COLO829 (cell line): Measurements from ENCODE around the gene TMEM151A.
"Not testable (repeated sequence)": the region's sequence is repeated elsewhere in the genome, so short reads cannot be mapped to it uniquely, and the experiment has no call there.

Experiments used
- DNase-seq: peaks from one replicate; pipeline ENCODE4 v3.0.0; 2012; ENCODE audit warnings: low spot score

Gene TMEM151A

DNA sequence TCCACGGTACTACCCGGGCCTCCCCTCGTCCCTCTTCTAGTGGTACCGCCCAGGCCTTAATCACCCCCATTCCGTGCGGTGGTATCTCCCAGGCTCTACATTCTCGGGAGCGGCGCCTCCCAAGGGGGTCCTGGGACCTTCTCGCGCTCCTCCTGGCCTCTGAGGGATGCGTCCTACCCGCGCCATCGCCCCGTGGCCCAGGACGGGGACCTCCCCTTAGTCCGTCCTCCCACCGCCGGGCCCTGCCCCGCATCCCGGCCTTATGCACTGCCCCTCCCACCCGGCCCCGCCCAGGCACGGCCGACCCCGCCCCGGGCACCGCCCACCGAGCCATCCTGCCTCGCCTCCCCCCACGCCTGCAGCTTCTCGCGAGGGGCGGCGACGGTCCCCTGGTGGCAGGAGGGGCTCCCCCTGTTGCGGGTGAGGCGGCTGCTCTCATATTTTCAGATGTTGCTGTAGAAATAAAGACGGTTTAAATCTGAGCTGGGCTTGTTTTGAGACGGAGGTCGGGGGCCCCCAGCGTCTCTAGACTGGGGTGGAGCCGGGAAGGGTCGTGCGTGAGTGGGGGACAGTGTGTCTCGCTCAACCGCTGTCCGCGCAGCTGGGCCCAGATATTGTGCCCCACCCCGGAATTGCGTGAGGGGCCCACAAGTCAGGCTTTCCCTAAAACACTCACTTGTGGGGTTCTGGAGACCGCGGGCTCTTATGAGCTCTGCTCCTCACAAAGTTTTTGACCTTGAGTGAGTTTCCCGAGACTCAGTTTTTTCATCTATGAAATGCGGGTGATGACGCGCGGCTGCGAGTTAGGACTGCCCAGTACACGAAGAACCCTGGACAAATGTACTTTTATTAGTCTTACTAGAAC is 24.1 kb upstream of the TMEM151A start:
- peak; percentile 81 for DNase-seq

DNA sequence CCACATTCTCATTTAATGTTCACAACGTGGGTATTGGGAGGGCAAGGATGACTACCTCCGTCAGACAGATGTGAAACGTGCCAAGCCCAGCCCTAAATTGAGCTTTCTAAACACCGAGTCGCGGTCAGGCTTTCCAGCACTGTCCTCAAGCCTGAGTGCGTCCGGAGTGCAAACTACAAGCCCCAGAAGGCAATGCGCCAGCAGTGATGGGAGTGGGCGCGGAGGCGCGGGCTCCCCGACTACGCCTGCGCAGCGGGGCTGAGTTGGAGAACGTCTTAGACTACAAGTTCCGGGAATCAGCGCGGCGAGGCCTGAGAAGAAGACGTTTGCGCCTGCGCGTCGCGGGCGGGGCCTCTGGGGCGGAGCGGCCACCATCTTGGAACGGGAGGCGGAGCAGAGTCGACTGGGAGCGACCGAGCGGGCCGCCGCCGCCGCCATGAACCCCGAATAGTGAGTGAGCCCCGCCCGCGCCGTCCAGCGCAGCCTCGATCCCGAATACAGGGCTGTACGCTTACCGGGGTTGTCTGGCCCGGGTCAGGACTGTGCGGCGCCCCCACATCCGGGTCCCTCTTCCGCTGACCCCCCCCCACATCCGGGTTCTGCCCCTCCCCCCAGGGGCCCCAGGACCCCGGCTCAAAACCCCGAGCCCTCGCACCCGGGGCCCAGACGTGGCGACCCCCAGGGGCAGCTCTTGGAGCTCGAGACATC is 23.3 kb upstream of the TMEM151A start, which contains the start of gene RAB1B:
Gene RAB1B (plus strand): TSS at position 396 of the 708 bp plus-strand sequence. CDS start 41 bp downstream, at position 437.
- peak; percentile 99 for DNase-seq

DNA sequence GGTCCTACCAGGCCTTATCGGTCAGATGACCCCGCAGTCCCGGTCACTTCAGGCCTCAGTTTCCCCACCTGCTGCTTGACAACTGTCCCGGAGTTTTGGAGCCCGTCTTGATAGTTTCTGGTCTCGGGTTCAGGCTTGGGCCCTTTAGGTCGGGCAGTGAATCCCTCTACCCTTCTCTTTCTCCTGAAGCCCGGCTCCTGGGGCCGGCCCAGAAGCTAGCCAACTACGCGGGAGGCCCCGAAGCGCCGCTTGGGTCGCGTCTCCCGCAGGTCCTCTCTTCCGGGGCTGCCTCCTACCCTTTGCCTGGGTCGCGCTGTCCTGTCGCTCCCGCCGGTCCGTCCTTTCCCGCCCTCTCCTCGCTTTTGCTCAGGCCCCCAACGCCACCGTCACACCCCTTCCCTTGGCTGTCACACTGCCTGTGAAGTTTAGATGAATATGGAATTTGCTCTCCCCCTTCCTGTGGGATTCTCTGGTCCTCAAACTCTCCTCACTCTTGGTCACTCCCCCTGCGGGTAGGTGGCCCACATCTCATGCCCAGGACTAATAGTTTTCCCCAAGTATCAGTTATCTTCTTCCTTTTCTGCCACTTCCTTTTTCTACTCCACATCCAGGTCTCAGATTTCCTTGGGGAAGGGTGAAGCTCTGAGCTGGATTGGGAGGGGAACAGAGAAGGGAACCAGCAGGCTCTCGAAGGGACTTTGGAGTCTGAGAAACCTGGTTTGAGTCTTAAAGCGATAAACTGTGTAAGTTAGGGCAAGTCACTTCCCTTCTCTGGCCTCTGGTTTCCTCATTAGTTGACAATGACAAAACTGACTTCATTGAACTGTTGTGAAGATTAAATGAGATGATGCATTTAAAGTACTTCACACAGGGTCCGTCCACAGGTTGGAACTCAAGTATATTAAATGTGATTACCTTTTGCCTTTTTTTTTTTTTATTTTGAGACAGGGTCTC is 22.5 kb upstream of the TMEM151A start:
- no peak for DNase-seq

DNA sequence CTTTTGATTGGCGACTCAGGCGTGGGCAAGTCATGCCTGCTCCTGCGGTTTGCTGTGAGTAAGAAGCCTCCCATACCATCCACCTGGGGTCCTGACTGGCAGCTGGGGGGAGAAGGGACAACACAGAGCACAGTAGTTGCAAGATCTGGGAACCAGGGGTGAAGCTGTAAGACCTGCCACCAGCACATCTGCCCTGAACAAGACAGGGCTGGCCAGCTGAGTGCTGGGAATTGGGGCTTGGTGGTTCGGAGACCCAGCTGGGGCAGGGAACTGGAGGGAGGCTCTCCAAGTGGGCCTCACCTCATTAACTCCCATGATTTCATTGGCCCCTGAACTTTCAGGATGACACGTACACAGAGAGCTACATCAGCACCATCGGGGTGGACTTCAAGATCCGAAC is 19.9 kb upstream of the TMEM151A start:
- DNase-seq = no peak

DNA sequence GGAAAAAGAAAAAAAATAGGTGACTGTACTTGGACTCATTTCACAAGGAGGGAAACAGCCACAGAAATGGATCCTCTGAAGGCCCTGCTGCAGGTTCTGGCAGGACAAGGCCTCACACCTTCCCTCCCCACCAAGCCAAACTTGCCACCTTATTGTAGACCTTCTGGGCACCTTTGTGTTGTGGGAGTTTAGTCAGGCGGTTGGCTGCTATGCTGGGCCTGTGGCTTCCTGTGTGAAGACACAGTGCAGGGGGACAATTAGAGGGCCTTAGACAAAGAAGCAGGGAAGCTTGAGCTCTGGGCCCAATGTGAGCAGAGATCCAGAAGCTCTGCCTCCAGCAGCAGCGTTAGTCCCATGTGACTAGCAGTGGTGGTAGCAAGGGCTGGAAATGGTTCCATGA is 19.1 kb upstream of the TMEM151A start:
- no peak for DNase-seq

DNA sequence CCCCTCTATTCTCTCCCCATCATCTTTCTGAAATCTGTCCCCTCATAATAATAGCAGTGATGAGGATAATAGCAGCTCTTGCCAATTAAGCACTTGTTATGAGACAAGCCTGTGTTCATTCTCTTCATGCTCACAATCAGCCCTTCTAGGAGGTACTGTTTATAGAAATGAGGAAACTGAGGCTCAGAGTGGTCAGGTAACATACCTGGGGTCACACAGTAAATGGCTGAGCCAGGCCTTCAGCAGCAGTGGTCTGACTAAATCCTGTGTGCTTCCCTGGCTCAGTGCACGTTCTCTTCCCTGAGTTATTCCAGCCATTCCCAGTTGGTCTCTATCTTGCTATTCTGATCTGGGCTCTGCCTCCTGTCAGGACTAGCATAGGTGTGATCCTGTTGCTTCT is 17.5 kb upstream of the TMEM151A start:
- DNase-seq = no peak

DNA sequence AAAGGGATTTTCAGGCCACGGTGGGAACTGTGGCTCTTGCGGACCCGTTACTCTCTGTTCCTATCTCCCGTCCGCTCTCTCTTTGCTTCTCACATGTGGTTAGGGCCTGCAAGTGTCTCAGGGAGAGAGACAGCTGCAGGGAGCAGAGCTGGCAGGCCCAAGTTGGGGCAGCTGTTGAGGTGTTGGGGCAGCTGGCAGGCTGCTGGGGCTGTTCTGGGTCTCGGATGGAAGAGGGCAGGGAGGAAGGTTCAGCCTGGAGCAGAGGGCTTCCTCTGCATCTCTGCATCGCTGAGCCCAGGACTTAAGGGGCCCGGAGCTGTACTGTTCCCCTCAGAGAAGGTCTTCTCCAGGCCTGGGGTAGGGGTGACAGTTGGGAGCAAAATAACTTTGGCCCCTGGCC is 16.3 kb upstream of the TMEM151A start:
- DNase-seq = no peak

DNA sequence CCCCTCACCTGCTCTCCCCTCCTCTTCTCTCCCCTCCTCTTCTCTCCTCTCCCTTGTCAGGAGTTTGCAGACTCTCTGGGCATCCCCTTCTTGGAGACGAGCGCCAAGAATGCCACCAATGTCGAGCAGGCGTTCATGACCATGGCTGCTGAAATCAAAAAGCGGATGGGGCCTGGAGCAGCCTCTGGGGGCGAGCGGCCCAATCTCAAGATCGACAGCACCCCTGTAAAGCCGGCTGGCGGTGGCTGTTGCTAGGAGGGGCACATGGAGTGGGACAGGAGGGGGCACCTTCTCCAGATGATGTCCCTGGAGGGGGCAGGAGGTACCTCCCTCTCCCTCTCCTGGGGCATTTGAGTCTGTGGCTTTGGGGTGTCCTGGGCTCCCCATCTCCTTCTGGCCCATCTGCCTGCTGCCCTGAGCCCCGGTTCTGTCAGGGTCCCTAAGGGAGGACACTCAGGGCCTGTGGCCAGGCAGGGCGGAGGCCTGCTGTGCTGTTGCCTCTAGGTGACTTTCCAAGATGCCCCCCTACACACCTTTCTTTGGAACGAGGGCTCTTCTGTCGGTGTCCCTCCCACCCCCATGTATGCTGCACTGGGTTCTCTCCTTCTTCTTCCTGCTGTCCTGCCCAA is 15.6 kb upstream of the TMEM151A start:
- no peak for DNase-seq

DNA sequence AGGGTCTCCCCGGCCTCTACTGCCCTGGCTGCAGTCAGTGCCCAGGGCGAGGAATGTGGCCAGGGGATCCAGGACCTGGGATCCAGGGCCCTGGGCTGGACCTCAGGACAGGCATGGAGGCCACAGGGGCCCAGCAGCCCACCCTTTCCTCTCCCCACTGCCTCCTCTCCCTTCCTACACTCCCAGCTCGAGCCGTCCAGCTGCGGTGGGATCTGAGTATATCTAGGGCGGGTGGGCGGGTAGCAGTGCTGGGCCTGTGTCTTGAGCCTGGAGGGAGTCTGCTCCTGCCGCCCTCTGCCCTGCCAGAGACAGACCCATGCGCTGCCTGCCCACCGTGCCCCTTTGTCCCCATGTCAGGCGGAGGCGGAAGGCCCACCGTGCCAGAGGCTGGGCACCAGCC is 15.1 kb upstream of the TMEM151A start:
- not testable (repeated sequence) for DNase-seq

DNA sequence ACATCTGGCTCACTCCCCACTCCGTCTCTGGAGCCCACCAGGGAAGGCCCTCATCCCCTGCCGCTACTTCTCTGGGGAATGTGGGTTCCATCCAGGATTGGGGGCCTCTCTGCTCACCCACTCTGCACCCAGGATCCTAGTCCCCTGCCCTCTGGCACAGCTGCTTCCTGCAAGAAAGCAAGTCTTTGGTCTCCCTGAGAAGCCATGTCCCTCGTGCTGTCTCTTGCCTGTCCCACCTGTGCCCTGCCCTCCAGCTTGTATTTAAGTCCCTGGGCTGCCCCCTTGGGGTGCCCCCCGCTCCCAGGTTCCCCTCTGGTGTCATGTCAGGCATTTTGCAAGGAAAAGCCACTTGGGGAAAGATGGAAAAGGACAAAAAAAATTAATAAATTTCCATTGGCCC is 14.6 kb upstream of the TMEM151A start:
- DNase-seq = not testable (repeated sequence)

DNA sequence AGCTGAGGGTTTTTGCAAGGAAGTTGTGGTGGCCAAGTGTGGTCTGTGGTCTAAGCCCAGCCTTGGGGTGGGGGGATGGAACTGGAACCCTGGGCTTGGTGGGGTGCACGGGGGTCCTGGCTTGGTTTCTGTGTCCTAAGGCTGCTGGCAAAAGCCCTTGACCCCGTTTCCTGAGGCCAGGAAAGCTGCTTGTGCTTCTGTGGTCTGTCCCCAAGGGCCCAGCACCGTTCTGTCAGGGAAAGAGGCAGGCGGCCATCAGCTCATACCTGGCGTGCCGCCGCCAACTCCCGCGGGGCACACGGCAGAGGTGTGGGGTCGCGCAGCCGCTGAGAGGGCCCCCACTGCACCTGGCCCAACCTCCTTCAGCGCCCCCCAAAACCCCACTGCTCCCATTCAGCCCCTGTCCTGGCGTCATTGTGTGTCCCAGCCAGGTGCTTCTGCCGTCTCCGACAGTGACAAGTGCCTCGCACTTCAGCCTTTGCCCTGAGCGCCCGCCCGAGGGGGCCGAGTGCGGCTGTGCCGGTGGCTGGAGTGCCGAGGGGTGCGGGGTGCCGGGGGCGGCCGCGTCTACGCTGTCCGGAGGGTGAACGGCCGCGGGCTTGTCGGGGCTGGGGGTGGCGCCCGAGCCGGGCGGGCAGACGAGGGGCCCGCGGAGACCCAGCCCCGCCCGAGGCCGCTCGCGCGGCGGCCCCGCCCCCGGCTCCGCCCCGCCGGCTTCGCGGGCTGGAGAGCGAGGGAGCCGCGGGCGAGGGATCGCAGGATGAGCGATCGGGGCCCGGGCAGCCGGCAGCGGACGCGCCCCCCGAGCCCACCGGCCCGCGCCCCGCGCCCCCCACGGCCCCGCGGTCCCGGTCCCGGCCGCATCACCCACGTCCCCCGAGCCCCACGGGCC is 14.0 kb upstream of the TMEM151A start, which contains the start of gene CNIH2:
Gene CNIH2 (plus strand): TSS at position 705 of the 892 bp plus-strand sequence. CDS start 282 bp downstream, outside the sequence.
- no peak for DNase-seq

DNA sequence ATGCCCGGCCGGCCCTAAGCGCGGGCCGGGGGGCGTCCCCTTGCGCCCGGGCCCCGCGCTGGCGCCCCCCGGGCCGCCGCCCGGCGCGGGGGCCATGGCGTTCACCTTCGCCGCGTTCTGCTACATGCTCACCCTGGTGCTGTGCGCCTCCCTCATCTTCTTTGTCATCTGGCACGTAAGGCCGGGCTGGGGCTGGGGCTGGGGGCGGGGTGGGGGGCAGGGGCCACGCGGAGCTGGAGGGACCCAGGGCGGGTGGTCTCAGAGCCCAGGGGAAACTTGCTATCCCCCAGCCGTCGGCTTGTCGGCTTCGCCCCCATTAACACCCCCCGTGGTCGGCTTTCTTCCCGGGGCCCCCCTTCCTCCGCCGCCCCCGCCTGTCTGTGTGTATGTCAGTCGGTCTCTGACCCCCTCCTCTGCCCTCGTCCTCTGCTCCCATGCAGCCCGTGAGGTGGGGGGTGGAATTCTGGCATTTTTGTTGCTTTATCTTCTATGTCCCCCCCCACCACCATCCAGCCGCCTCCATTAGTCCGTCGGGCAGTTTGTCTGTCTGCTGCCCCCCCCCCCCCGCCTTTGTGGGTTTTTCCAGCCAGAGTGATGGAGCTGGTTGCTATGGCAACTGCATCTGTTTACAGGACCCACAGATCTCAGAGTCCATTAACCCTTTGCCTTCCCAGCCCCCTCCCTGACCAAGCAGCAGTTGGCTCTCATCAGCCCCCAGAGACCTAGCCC is 13.2 kb upstream of the TMEM151A start:
- DNase-seq = no peak

DNA sequence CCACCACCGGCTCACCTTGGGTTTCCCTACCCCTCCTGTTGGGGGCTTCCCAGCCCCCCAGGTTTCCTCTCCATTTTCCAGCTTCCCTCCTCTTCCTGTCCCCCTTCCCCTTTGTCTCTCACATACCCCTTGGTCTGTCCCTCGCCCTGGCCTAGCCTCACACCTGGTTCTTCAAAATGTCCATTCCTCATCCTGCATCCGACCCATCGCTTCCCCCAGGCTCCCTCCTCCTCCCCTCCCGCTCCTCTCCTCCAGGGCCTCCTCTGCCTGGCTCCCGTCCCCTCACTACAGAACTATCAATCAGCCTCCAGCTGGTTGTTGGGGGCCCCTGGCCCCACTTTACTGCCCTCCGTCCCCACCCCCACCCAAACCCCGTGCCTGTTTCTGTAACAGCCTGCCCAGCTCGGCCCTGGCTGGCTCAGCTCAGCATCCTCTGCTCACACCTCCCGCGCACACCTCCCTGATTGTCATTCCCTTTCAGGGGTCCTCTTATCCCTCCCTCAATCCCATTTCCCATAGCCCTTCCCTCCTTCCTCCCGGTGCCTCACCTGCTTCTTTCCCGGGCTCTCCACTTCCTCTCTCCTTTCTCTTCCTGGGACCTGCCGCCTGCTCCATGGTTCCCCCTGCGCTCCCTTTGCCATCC is 12.5 kb upstream of the TMEM151A start:
- no peak for DNase-seq

DNA sequence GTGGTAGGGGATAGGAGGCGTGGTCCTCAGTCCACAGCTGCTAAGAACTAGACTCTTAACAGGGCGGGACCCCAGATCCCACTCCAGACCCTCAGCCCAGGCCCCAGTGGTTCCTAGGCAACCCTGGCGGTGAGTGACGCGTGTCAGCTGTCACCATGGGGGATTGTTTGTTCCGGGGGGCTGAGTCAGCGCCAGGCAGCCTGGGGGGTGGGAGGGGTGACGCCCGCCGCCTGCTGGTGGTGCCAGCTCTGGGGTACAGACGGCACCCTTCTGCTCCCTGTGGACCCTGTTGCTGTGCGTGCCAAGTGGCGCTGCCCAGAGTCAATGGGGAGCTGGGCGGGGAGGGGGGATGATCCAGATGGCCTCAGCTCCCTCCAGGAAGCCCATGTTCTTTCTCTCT is 11.3 kb upstream of the TMEM151A start:
- no peak for DNase-seq

DNA sequence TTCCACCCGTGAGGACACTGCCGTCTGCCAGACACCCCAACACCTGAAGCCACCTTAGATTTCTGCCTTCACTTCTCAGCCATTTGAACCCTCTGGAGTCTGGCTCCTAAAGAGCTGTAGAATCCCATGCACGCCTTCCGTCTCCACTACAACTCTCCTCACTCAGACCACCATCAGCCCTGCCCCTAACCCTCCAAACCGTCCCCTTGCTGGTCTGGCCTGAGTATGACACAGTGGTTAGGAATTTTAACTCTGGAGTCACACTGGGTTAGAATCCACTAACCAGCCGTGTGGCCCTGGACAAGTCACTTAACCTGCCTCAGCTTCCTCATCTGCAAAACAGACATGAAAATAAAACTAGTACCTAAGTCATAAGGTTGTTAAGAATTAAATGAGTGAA is 10.7 kb upstream of the TMEM151A start:
- no peak for DNase-seq

DNA sequence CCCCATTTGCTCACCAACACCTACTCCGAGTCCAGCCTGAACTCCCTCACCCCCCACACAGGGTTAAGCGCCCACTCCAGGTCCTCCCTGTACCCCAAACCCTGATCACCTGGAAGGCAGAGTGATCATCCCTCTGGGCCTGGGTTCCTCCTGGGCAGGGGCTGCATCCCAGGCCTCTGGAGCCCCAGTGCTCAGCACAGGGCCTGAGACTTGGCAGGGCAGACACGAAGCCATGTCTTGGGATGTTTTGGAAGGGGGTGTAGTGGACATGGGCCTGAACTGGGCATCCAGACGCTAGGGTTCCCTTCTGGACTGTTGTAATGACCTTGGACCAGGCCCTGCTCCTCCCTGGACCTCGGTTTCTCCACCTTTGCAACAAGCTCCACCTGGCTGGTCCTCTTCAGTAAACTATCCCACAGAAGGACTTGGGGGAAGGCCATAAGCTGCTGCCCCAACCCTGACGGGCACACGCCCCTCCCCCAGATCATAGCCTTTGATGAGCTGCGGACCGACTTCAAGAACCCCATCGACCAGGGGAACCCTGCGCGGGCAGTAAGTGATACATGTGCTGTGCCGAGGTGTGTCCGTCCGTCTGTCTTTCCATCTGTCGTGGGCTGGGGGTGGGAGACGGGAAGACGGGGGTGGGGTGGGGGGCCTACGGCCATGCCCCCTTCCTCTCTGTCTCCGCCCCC is 9.8 kb upstream of the TMEM151A start:
- DNase-seq = no peak

DNA sequence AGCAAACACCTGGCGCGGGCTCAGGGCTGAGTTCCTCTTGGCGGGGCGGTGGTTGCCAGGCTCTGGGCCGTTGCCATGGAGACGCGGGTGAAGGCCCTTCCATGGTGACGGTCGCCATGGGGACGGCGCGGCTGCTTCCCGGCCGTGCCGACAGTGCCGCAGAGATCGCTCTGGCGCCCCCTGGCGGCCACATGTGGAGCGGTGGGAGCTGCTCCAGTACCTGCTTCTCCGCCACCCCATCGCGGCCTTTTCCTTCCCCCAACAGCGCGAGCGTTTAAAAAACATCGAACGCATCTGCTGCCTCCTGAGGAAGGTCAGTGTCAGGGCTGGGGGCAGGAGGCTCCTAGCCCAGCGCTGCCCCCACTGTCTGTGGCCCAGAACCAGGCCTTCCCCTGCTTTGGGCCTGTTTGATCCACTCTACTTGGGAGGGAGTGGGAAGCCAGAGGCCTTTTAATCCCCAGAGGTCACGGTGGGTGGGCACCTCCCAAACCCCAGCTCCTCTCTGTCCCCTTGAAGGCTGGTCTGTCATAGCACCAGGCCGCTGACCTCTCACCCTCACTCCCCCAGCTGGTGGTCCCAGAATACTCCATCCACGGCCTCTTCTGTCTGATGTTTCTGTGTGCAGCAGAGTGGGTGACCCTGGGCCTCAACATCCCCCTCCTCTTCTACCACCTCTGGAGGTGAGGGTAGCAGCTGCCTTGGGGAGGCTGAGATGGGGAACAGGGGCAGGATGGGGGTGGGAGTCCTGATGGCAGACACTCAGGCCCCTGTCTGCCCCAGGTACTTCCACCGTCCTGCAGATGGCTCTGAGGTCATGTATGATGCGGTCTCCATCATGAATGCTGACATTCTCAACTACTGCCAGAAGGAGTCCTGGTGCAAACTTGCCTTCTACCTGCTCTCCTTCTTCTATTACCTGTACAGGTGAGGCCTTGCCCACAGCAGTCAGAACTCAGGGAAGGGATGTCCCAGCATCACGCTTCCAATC is 8.9 kb upstream of the TMEM151A start:
- DNase-seq = peak; percentile 92
